DND-41 (cell line): Measurements from ENCODE around the gene NAA50.

Experiments used
- ATAC-seq: fragments of 200-7000 bp; cut with Tn5 transposase; 3 replicates; pipeline ENCODE4 v1.9.1; 2021; ENCODE audit warnings: low read depth; ENCODE audit not compliant: insufficient read depth
- DNase-seq: peaks from one replicate; pipeline ENCODE4 v3.0.0-alpha.2; 2020
- H2AFZ ChIP-seq: 2 replicates; pipeline ENCODE4 v1.6.0; 2012; ENCODE audit warnings: low read depth, low read length
- H3K27ac ChIP-seq: 2 replicates; pipeline ENCODE4 v1.5.1; 2012; ENCODE audit warnings: low read length, inconsistent platforms
- H3K27me3 ChIP-seq: fragments of 200-600 bp; sonication (generic); 2 replicates; pipeline ENCODE4 v1.6.0; 2012; ENCODE audit warnings: low read length, mild to moderate bottlenecking, inconsistent platforms; ENCODE audit not compliant: insufficient read depth, poor library complexity
- H3K36me3 ChIP-seq: 2 replicates; pipeline ENCODE4 v1.5.1; 2012; ENCODE audit warnings: low read length, inconsistent platforms; ENCODE audit not compliant: insufficient read depth
- H3K4me1 ChIP-seq: 2 replicates; pipeline ENCODE4 v1.5.1; 2012; ENCODE audit warnings: mild to moderate bottlenecking, low read length; ENCODE audit not compliant: insufficient read depth
- H3K4me2 ChIP-seq: 2 replicates; pipeline ENCODE4 v1.6.0; 2012; ENCODE audit warnings: mild to moderate bottlenecking, moderate library complexity, low read length, inconsistent platforms; ENCODE audit not compliant: insufficient read depth
- H3K4me3 ChIP-seq, 2 experiments: fragments of 200-600 bp in 1 of 2; shearing (Covaris generic) in 1 of 2; 2 replicates each; pipeline ENCODE4 v1.5.1; 2012 to 2016; ENCODE audit warnings: inconsistent platforms in 2 of 2, low read length in 2 of 2, mild to moderate bottlenecking in 2 of 2, low read depth in 1 of 2, moderate library complexity in 1 of 2
- H3K79me2 ChIP-seq: 2 replicates; pipeline ENCODE4 v1.6.0; 2012; ENCODE audit warnings: low read length, inconsistent platforms; ENCODE audit not compliant: insufficient read depth
- H3K9ac ChIP-seq: 2 replicates; pipeline ENCODE4 v1.6.0; 2012; ENCODE audit warnings: low read depth, mild to moderate bottlenecking, inconsistent platforms, low read length, moderate library complexity
- H3K9me3 ChIP-seq: 2 replicates; pipeline ENCODE4 v1.5.1; 2012; ENCODE audit warnings: low read length, moderate library complexity, mild to moderate bottlenecking, inconsistent platforms; ENCODE audit not compliant: insufficient read depth, severe bottlenecking
- H4K20me1 ChIP-seq: 2 replicates; pipeline ENCODE4 v1.6.0; 2012; ENCODE audit warnings: low read length; ENCODE audit not compliant: insufficient read depth
- EZH2 ChIP-seq: IDR thresholded peaks from 3 replicates; pipeline ENCODE4 v1.6.1; 2012; ENCODE audit warnings: borderline replicate concordance, low read depth, mild to moderate bottlenecking, moderate library complexity, low read length, inconsistent platforms; ENCODE audit not compliant: severe bottlenecking
- TF ChIP-seq, protein P1 (sequence below): IDR thresholded peaks from 2 replicates; pipeline ENCODE4 v1.5.1; 2012; ENCODE audit warnings: borderline replicate concordance, low read length, moderate library complexity, mild to moderate bottlenecking; ENCODE audit not compliant: poor library complexity, severe bottlenecking; ENCODE audit errors: extremely low read depth

Gene NAA50

GRCh38 chr3:113685124-113685523, 60.9 kb downstream of the NAA50 start:
- Histone ChIP-seq H3K36me3 (no peaks in the 10 kb centered on the region), H3K4me2 (no peak overlapping the region), H3K79me2 (peaks cover 4% of the 10 kb centered on the region; the same call in 1 of the 2 replicates), H3K4me1 (no peaks in the 10 kb centered on the region), H3K4me3 (no peak overlapping the region), H2AFZ (no peak overlapping the region), H4K20me1 (no peaks in the 10 kb centered on the region), H3K9me3 (peaks cover 9% of the 10 kb centered on the region), H3K27ac (no peak overlapping the region), H3K27me3 (no peaks in the 10 kb centered on the region), H3K9ac (no peak overlapping the region)
- ATAC-seq (no peak), DNase-seq (no peak)
- TF ChIP-seq, protein P1, sequence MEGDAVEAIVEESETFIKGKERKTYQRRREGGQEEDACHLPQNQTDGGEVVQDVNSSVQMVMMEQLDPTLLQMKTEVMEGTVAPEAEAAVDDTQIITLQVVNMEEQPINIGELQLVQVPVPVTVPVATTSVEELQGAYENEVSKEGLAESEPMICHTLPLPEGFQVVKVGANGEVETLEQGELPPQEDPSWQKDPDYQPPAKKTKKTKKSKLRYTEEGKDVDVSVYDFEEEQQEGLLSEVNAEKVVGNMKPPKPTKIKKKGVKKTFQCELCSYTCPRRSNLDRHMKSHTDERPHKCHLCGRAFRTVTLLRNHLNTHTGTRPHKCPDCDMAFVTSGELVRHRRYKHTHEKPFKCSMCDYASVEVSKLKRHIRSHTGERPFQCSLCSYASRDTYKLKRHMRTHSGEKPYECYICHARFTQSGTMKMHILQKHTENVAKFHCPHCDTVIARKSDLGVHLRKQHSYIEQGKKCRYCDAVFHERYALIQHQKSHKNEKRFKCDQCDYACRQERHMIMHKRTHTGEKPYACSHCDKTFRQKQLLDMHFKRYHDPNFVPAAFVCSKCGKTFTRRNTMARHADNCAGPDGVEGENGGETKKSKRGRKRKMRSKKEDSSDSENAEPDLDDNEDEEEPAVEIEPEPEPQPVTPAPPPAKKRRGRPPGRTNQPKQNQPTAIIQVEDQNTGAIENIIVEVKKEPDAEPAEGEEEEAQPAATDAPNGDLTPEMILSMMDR, result no peak
- TF ChIP-seq EZH2, result no peak

GRCh38 chr3:113684271-113684819, 61.7 kb downstream of the NAA50 start:
- H3K4me3 ChIP-seq, result no peak overlapping the region
- H3K4me2 ChIP-seq, result no peak overlapping the region
- DNase-seq (no peak), ATAC-seq (no peak)
- no peaks in the 10 kb centered on the region for H3K27me3 ChIP-seq
- H4K20me1 ChIP-seq, result no peaks in the 10 kb centered on the region
- peaks cover 4% of the 10 kb centered on the region; the same call in 1 of the 2 replicates for H3K79me2 ChIP-seq
- peaks cover 9% of the 10 kb centered on the region for H3K9me3 ChIP-seq
- H2AFZ ChIP-seq, result no peak overlapping the region
- no peaks in the 10 kb centered on the region for H3K36me3 ChIP-seq
- no peaks in the 10 kb centered on the region for H3K4me1 ChIP-seq
- H3K27ac ChIP-seq, result no peak overlapping the region
- no peak for TF ChIP-seq EZH2
- TF ChIP-seq, protein P1, result no peak
- no peak overlapping the region for H3K9ac ChIP-seq

- Histone ChIP-seq H3K4me3 (no peak overlapping the region), H3K4me2 (no peak overlapping the region), H3K27me3 (no peaks in the 10 kb centered on the region), H2AFZ (no peak overlapping the region), H3K36me3 (peaks cover 10% of the 10 kb centered on the region; the same call in 1 of the 2 replicates), H3K4me1 (no peaks in the 10 kb centered on the region), H3K9ac (no peak overlapping the region), H3K27ac (no peak overlapping the region), H3K79me2 (no peaks in the 10 kb centered on the region), H3K9me3 (no peaks in the 10 kb centered on the region), H4K20me1 (no peaks in the 10 kb centered on the region)
- DNase-seq, result no peak
- ATAC-seq, result no peak
- TF ChIP-seq, protein P1, result no peak
- TF ChIP-seq EZH2, result no peak
Observed at GRCh38 chr3:113678773-113679172, 67.3 kb downstream of the NAA50 start.

DNA sequence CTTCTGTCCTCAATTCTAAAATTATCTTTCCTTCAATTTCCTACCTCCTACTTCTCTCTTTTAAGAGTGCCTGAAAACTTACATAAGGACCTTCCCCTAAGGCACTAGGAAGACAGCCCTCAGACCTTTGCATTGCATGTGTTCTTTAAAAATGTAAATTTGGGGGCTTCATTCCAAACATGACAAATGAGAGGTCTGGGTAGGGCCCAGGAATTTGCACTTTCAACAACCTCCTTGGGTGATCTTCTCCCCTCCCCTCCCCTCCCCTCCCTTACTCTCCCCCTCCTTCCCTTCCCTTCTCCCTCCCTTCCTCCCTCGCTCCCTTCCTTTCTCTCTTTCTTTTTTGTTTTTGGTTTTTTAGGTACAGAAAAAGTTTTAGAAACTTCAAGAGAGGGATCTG, 68.3 kb downstream of the NAA50 start:
- DNase-seq, result no peak

More for the DNA sequence above, 68.3 kb downstream of the NAA50 start:
- Histone ChIP-seq H4K20me1 (no peaks in the 10 kb centered on the region), H3K36me3 (peaks cover 15% of the 10 kb centered on the region; the same call in 1 of the 2 replicates), H3K27me3 (no peaks in the 10 kb centered on the region), H3K4me3 (no peak overlapping the region), H3K79me2 (no peaks in the 10 kb centered on the region), H3K4me2 (no peak overlapping the region), H2AFZ (no peak overlapping the region), H3K27ac (no peak overlapping the region), H3K9me3 (no peaks in the 10 kb centered on the region), H3K9ac (no peak overlapping the region), H3K4me1 (no peaks in the 10 kb centered on the region)
- no peak for TF ChIP-seq EZH2
- TF ChIP-seq, protein P1, result no peak
- ATAC-seq, result no peak
